GM23338 (cell line): ENCODE data around the gene TFF2. TPM values are rescaled to one million over a fixed set of nuclear protein-coding genes. Genes with fewer than 3 reads are reported as not detected.
A peak's percentile ranks its signal among the peaks of the same experiment; 100 is the strongest.

Experiments
- ATAC-seq: fragments of 200-7000 bp; cut with Tn5 transposase; 3 replicates; pipeline ENCODE4 v1.9.1; 2020
- DNase-seq: peaks from one replicate; pipeline ENCODE4 v3.0.0-alpha.2; 2015; ENCODE audit warnings: low spot score
- H2AFZ ChIP-seq: fragments of 200-600 bp; sonication (generic); 2 replicates; pipeline ENCODE4 v1.8.0; 2016; ENCODE audit warnings: antibody characterized with exemption, mild to moderate bottlenecking, moderate library complexity
- H3F3A ChIP-seq: fragments of 200-600 bp; sonication (generic); replicated peaks from 2 replicates; pipeline ENCODE4 v1.8.0; 2017; ENCODE audit warnings: antibody characterized with exemption, mixed run types, low read depth
- H3K27ac ChIP-seq: fragments of 200-600 bp; sonication (generic); 2 replicates; pipeline ENCODE4 v1.6.1; 2016; ENCODE audit warnings: low read depth
- H3K27me3 ChIP-seq: fragments of 200-600 bp; sonication (generic); 2 replicates; pipeline ENCODE4 v1.8.0; 2016; ENCODE audit warnings: mild to moderate bottlenecking, mixed run types, moderate library complexity; ENCODE audit not compliant: insufficient read depth
- H3K36me3 ChIP-seq: fragments of 200-600 bp; sonication (generic); 2 replicates; pipeline ENCODE4 v1.8.0; 2016; ENCODE audit warnings: mild to moderate bottlenecking; ENCODE audit not compliant: insufficient read depth
- H3K4me1 ChIP-seq: fragments of 200-600 bp; sonication (generic); 2 replicates; pipeline ENCODE4 v1.8.0; 2016; ENCODE audit warnings: mild to moderate bottlenecking, moderate library complexity; ENCODE audit not compliant: insufficient read depth
- H3K4me2 ChIP-seq: fragments of 200-600 bp; sonication (generic); 2 replicates; pipeline ENCODE4 v1.7.1; 2017; ENCODE audit warnings: mixed run types
- H3K4me3 ChIP-seq: fragments of 200-600 bp; sonication (generic); 2 replicates; pipeline ENCODE4 v1.6.1; 2016; ENCODE audit warnings: mixed run types
- H3K79me2 ChIP-seq: fragments of 200-600 bp; sonication (generic); replicated peaks from 2 replicates; pipeline ENCODE4 v1.8.0; 2017; ENCODE audit warnings: mild to moderate bottlenecking; ENCODE audit not compliant: insufficient read depth
- H3K9me2 ChIP-seq: fragments of 200-600 bp; sonication (generic); 2 replicates; pipeline ENCODE4 v1.8.0; 2017; ENCODE audit not compliant: insufficient read depth
- H4K20me1 ChIP-seq: fragments of 200-600 bp; sonication (generic); replicated peaks from 2 replicates; pipeline ENCODE4 v1.8.0; 2017; ENCODE audit warnings: mild to moderate bottlenecking; ENCODE audit not compliant: insufficient read depth
- H3K27ac Mint-ChIP-seq: 2 replicates; pipeline ENCODE4 v1.8.0; 2020; ENCODE audit warnings: inconsistent platforms, mild to moderate bottlenecking, moderate library complexity, mixed read lengths
- H3K27me3 Mint-ChIP-seq: 3 replicates; pipeline ENCODE4 v1.8.0; 2022; ENCODE audit warnings: low read depth, mild to moderate bottlenecking, moderate library complexity, mixed read lengths, inconsistent platforms; ENCODE audit not compliant: insufficient read depth, poor library complexity
- H3K36me3 Mint-ChIP-seq: 3 replicates; pipeline ENCODE4 v1.8.0; 2021; ENCODE audit warnings: low read depth, mild to moderate bottlenecking, inconsistent platforms, moderate library complexity, mixed read lengths
- H3K4me1 Mint-ChIP-seq: 3 replicates; pipeline ENCODE4 v1.8.0; 2020; ENCODE audit warnings: mild to moderate bottlenecking, inconsistent platforms, mixed read lengths
- H3K4me3 Mint-ChIP-seq: 3 replicates; pipeline ENCODE4 v1.8.0; 2021; ENCODE audit warnings: moderate library complexity, mild to moderate bottlenecking, inconsistent platforms, mixed read lengths
- H3K9me3 Mint-ChIP-seq: 3 replicates; pipeline ENCODE4 v1.8.0; 2020; ENCODE audit warnings: moderate library complexity, mild to moderate bottlenecking, inconsistent platforms, mixed read lengths
- CREB1 ChIP-seq: fragments of 250-450 bp; sonication (Bioruptor Pico); IDR thresholded peaks from 2 replicates; pipeline ENCODE4 v1.5.0; 2020; ENCODE audit warnings: low read depth, mild to moderate bottlenecking, moderate library complexity
- CTCF ChIP-seq, 2 experiments: fragments of 200-600 bp in 1 of 2; sonication (generic) in 1 of 2; conservative IDR thresholded peaks; 2 replicates each; pipeline versions ENCODE4 v1.5.1 to v1.6.1; 2016 to 2017; ENCODE audit warnings: antibody characterized with exemption in 2 of 2, low read depth in 2 of 2, mild to moderate bottlenecking in 2 of 2, moderate library complexity in 1 of 2
- ETS1 ChIP-seq: IDR thresholded peaks from 2 replicates; pipeline ENCODE4 v1.6.1; 2016; ENCODE audit warnings: antibody characterized with exemption
- EZH2 ChIP-seq: fragments of 200-600 bp; sonication (generic); IDR thresholded peaks from one replicate; pipeline ENCODE4 v1.8.0; 2017; ENCODE audit warnings: antibody characterized with exemption, mild to moderate bottlenecking, low read depth; ENCODE audit not compliant: unreplicated experiment
- EZH2phosphoT487 ChIP-seq: fragments of 200-600 bp; sonication (generic); IDR thresholded peaks from one replicate; pipeline ENCODE4 v1.8.1; 2018; ENCODE audit warnings: antibody characterized with exemption; ENCODE audit not compliant: unreplicated experiment
- JUNB ChIP-seq: IDR thresholded peaks from one replicate; pipeline ENCODE4 v1.6.1; 2016; ENCODE audit warnings: antibody characterized with exemption; ENCODE audit not compliant: unreplicated experiment
- NANOG ChIP-seq: IDR thresholded peaks from 2 replicates; pipeline ENCODE4 v1.6.1; 2016; ENCODE audit warnings: antibody characterized with exemption, borderline replicate concordance
- POLR2AphosphoS5 ChIP-seq: IDR thresholded peaks from 2 replicates; pipeline ENCODE4 v1.6.1; 2016; ENCODE audit warnings: antibody characterized with exemption, low read depth
- REST ChIP-seq: IDR thresholded peaks from one replicate; pipeline ENCODE4 v1.6.1; 2018; ENCODE audit warnings: antibody characterized with exemption; ENCODE audit not compliant: unreplicated experiment
- STAT1 ChIP-seq: IDR thresholded peaks from one replicate; pipeline ENCODE4 v1.6.1; 2016; ENCODE audit warnings: antibody characterized with exemption; ENCODE audit not compliant: unreplicated experiment
- ZNF114 ChIP-seq: fragments of 250-450 bp; sonication (Bioruptor Pico); IDR thresholded peaks from 2 replicates; pipeline ENCODE4 v1.5.0; 2020; ENCODE audit warnings: mild to moderate bottlenecking, moderate library complexity
- ZNF331 ChIP-seq: fragments of 250-450 bp; sonication (Bioruptor Pico); IDR thresholded peaks from 2 replicates; pipeline ENCODE4 v1.5.0; 2020; ENCODE audit warnings: low read depth, mild to moderate bottlenecking, moderate library complexity
- polyA plus RNA-seq: library from polyadenylated mRNA; unstranded; fragments of >200 nt; fragmentation: Nextera tagmentation; extraction: Ambion mirVana; gene quantifications from 2 replicates; pipeline ENCODE4 v1.2.1, GENCODE V29; 2016
- total RNA-seq: library from RNA; depleted of rRNA; stranded (reverse); fragments of >200 nt; shearing (Covaris generic); gene quantifications from 2 replicates; pipeline ENCODE4 v1.2.3, GENCODE V29; 2014

TFF2 gene
- total and polyA plus RNA-seq, 2 experiments from 2014 or later = not detected

GRCh38 chr21:42374864-42375499, 24.2 kb upstream of the TFF2 start (continued):
- TF ChIP-seq CTCF (conservative IDR thresholded peaks at IDR 0.05; ENCODE audit: low read depth in 2 of 2) = no peak
- no peak for TF ChIP-seq NANOG
- TF ChIP-seq JUNB = no peak
- no peak for TF ChIP-seq ZNF331 (CRISPR knock-in tag)
- TF ChIP-seq EZH2 = no peak
- TF ChIP-seq STAT1 = no peak
- TF ChIP-seq EZH2phosphoT487 = no peak
- no peak for TF ChIP-seq REST

- Histone ChIP-seq H2AFZ (0 out of 2 replicates have a peak overlapping the region, but pooled peaks have one; percentile 47), H3F3A (no peaks in the 10 kb centered on the region), H3K9me2 (no peaks in the 10 kb centered on the region), H3K27me3 (no peaks in the 10 kb centered on the region), H3K79me2 (no peaks in the 10 kb centered on the region), H3K4me2 (no peak overlapping the region), H4K20me1 (no peaks in the 10 kb centered on the region), H3K27ac (no peak overlapping the region), H3K4me3 (no peak overlapping the region), H3K4me1 (no peaks in the 10 kb centered on the region), H3K36me3 (no peaks in the 10 kb centered on the region)
- Mint-ChIP-seq H3K4me3 (no peak overlapping the region), H3K4me1 (peaks cover 2% of the 10 kb centered on the region; the same call in 1 of the 3 replicates), H3K9me3 (no peaks in the 10 kb centered on the region), H3K36me3 (no peaks in the 10 kb centered on the region), H3K27me3 (peaks cover 3% of the 10 kb centered on the region), H3K27ac (no peak overlapping the region)
- no peak for ATAC-seq
- no peak for DNase-seq
- TF ChIP-seq ETS1 (no peak), STAT1 (no peak), ZNF114 (CRISPR knock-in tag) (no peak), NANOG (no peak), REST (no peak), JUNB (no peak), POLR2AphosphoS5 (no peak), CREB1 (CRISPR knock-in tag) (no peak)
Observed at GRCh38 chr21:42374457-42374856, 23.7 kb upstream of the TFF2 start.
